H7 (cell line): ENCODE results near the gene ABCC10. TPM values are rescaled to one million over a fixed set of nuclear protein-coding genes. Genes with fewer than 3 reads are reported as not detected.

Experiments
- DNase-seq: peaks from one replicate; pipeline ENCODE4 v3.0.0; 2012
- H3K27me3 ChIP-seq: 2 replicates; pipeline ENCODE4 v1.6.0; 2011; ENCODE audit warnings: mild to moderate bottlenecking, low read length; ENCODE audit not compliant: control insufficient read depth, insufficient read depth
- H3K36me3 ChIP-seq: replicated peaks from 2 replicates; pipeline ENCODE4 v1.5.1; 2011; ENCODE audit warnings: low read length; ENCODE audit not compliant: control insufficient read depth, insufficient read depth
- H3K4me3 ChIP-seq: 2 replicates; pipeline ENCODE4 v1.5.1; 2011; ENCODE audit warnings: low read depth, mild to moderate bottlenecking, control low read depth, low read length, moderate library complexity; ENCODE audit not compliant: insufficient read depth
- total RNA-seq: library from RNA; depleted of rRNA; stranded (reverse); fragments of >200 nt; shearing (Covaris generic); gene quantifications from 2 replicates; pipeline ENCODE4 v1.2.3, GENCODE V29; 2014

The ABCC10 gene
- total RNA-seq, 1 experiment from 2014 or later: 18.4 TPM

DNA sequence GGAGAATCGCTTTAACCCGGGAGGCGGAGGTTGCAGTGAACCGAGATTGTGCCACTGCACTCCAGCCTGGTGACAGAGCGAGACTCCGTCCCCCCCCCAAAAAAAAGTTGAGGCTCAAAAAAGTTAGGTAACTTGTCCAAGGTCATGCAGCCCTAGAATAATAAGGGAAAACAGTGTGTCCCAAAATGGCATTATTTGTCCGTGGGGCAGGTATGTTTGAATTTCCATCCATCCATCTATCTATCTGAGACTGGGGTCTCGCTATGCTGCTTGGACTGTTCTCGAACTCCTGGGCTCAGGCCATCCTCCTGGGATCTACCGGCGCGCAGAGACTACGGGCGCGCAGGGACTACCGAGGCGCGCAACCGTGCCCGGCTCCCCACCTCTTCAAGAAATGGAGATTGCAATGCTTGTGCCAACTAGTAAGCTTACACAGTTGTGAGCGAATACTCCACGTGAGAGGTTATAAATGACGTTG is 374 bp upstream of the ABCC10 start:
- Histone ChIP-seq H3K4me3 (peak overlapping the region; percentile 92), H3K27me3 (no peaks in the 10 kb centered on the region), H3K36me3 (no peaks in the 10 kb centered on the region)
- DNase-seq: no peak

DNA sequence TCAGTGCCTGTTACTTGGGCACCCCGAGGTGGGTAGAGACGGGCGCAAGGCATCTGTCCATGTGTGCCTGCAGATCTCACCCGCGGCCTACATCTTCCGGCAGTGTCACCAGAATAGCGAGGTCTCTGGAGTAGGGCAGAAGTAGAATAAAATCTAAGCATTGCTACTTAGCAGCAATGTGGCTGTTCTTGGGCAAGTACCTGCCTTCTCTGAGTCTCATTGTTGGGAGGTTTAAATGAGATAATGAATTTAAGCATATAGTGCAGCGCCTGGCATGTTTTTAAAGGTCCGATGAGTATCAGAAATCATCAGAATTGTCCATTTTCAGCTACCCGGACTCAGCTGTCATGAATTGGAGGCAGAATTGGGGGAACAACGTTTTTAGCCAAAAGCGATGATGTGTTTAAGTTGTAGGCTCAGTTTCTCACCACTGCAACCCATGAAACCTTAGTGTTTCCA is 800 bp downstream of the ABCC10 start:
- H3K4me3 ChIP-seq: peak overlapping the region; percentile 92
- H3K27me3 ChIP-seq: no peaks in the 10 kb centered on the region
- DNase-seq: no peak
- no peaks in the 10 kb centered on the region for H3K36me3 ChIP-seq

DNA sequence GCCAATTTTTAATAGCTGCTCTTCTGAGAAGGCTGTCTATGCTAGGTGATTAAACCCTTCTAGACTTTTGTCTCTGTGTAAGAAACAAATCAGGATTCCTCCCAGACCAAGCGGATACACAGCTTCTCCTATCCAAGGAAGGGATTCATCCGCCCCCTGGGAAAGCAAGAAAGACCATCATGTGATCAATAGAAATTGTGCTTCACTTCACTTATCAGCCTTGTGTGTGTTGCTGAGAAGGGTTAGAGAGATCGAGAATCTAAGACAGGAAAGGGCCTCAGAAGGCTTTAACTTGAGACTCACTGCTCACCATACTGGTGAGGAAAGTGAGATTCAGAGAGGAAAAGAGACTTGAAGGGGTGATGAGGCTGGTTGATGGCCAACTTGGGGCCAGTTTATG is 1.5 kb downstream of the ABCC10 start:
- DNase-seq: peak; percentile 28
- no peak overlapping the region for H3K4me3 ChIP-seq

DNA sequence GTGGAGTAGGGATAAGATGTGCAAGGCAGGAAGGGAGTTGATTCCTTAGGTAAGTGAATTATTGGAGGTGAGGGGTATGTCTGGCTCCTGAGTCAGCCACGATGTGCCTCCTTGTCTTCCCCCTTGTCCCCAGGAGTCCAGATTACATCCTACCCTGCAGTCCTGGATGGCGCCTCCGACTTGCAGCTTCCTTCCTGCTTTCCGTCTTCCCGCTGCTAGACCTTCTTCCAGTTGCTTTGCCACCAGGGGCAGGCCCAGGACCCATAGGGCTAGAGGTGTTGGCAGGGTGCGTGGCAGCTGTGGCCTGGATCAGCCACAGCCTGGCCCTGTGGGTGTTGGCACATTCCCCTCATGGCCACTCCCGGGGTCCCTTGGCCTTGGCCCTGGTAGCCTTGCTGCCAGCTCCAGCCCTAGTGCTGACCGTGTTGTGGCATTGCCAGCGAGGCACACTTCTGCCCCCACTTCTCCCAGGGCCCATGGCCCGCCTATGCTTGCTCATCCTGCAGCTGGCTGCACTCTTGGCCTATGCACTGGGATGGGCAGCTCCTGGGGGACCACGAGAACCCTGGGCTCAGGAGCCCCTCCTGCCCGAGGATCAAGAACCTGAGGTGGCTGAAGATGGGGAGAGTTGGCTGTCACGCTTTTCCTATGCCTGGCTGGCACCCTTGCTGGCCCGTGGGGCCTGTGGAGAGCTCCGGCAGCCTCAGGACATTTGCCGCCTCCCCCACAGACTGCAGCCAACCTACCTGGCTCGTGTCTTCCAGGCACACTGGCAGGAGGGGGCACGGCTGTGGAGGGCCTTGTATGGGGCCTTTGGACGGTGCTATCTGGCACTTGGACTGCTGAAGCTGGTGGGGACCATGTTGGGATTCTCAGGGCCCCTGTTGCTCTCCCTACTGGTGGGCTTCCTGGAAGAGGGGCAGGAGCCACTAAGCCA is 4.9 kb downstream of the ABCC10 start:
- H3K36me3 ChIP-seq: no peaks in the 10 kb centered on the region
- H3K4me3 ChIP-seq: no peak overlapping the region
- no peak for DNase-seq
- no peaks in the 10 kb centered on the region for H3K27me3 ChIP-seq

More for the DNA sequence above, 1.5 kb downstream of the ABCC10 start:
- Histone ChIP-seq H3K27me3 (no peaks in the 10 kb centered on the region), H3K36me3 (no peaks in the 10 kb centered on the region)

DNA sequence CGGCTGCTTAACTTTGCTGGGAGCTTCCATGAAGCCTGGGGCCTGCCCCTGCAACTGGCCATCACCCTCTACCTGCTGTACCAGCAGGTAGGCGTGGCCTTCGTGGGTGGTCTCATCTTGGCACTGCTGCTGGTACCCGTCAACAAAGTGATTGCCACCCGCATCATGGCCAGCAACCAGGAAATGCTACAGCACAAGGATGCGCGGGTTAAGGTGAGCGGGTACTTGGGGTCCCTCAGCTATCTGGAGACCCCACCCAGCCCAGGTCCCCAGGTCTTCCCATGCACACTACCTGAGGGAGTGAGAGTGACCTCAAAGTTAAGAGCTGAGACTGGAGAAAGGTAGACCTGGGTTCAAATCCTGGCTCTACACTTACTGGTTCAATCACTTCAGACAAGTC is 5.8 kb downstream of the ABCC10 start:
- no peak overlapping the region for H3K4me3 ChIP-seq
- H3K27me3 ChIP-seq: no peaks in the 10 kb centered on the region
- H3K36me3 ChIP-seq: no peaks in the 10 kb centered on the region
- DNase-seq: no peak

DNA sequence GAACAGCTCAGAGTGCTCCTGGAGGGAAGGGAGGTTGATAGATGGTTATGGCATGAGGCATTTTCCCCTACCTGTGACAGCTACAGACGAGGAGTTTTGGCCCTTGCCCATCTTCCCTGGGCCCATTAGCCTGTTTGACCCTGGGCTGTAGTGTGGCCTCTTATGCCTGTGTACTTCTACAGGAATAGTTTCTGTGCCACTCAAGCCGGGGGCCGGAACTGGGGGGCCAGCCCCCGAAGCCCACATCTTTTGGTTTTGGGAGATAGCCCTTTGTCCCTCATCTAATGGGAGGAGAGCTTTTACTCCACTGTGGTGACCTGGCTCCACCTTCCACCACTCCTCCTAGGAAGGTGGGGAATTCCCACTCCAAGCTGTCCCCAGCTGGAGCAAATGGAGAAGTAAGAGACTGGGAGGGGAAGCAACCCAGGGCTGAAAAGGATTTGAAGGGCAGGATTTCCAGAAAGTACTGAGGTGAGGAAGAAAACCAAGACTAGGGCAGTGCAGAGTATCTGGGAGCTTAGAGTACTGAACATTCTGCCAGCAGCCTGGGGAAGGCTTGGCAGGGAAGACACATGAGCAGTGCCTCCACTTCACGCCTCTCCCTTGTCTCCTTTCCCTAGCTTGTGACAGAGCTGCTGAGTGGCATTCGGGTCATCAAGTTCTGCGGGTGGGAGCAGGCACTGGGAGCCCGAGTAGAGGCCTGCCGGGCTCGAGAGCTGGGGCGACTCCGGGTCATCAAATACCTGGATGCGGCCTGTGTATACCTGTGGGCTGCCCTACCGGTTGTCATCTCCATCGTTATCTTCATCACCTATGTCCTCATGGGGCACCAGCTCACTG is 6.9 kb downstream of the ABCC10 start:
- no peaks in the 10 kb centered on the region for H3K27me3 ChIP-seq

DNA sequence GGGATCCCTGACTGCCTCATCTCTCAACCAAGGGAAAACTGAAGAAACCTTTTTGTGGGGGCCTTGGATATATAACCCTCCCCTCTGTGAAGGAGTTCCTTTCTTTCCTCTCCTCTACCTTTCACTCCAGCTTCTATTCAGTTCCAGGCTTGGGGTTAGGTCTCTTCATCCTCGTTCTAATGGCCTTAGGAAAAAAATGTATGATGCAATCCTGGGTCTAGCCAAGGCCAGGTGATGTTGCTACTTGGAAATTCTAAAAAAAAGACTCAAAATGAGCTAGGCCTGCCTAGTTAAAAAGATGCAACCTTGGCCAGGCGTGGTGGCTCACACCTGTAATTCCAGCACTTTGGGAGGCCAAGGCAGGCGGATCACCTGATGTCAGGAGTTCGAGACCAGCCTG is 7.6 kb downstream of the ABCC10 start:
- no peak overlapping the region for H3K4me3 ChIP-seq
- DNase-seq: no peak
- H3K27me3 ChIP-seq: no peaks in the 10 kb centered on the region
- H3K36me3 ChIP-seq: no peaks in the 10 kb centered on the region

More for the DNA sequence above, 6.9 kb downstream of the ABCC10 start:
- DNase-seq: no peak
- Histone ChIP-seq H3K36me3 (no peaks in the 10 kb centered on the region), H3K4me3 (no peak overlapping the region)

DNA sequence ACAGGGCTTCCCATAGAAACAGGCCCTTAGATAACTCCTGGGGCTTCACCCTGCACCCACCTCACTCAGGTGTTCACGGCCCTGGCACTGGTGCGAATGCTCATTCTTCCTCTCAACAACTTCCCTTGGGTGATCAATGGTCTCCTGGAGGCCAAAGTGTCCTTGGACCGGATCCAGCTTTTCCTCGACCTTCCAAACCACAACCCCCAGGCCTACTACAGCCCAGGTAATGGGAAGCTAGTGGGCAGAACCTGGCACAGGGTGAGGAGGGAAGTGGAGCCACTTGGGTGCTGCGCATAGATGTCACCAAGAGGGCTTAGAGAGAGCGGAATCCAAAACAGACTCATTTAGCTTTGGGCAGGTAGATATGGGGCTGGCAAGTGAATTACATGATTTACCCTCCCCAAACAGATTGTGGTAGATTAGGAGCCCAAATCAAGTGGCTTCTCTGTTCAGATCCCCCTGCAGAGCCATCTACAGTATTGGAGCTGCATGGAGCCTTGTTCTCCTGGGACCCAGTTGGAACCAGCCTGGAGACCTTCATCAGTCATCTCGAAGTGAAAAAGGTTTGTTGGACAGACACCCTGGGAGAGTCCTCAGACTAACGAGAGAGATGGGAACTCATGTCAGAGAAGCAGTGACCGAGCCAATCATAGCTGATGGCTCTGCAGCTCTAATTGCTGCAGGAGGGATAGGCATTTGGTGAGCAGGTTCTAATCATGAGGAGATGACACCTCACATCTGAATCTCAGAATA is 8.5 kb downstream of the ABCC10 start:
- no peaks in the 10 kb centered on the region for H3K27me3 ChIP-seq
- H3K4me3 ChIP-seq: no peak overlapping the region
- no peak for DNase-seq
- H3K36me3 ChIP-seq: no peaks in the 10 kb centered on the region

DNA sequence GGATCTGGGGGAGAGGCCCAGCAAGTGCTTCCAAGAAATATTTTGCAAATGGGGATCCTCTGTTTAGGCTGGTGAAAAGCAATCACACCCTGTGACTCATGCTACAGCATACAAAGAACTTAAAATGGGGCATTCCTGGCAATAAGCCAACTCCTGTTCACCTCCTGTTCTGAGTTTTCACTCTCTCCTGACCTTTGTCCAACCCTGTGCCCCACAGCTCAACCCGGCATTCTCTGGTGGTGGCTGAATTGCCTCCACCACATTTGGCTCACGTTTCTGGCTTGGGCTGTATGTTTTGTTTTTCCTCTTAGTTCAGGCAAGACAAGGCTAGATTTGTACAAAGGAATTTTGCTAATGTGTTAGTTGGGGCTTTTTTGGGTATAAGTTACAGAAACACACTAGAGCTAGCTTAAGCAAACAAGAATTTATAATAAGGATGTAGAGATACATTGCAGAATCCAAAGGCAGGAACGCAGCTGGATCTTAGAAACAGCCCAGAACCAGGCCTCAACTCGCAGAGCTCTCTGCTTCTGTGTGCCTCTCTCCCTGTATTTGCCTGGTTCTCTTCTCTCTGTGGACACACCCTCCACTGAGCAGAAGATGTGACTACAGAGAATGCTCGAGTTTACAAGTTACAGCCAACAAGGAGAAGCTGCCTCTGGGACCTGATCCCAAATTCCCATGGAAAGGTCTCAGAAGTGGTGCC is 9.4 kb downstream of the ABCC10 start:
- no peak for DNase-seq
- no peaks in the 10 kb centered on the region; the same call in 1 of the 2 replicates for H3K36me3 ChIP-seq
- H3K27me3 ChIP-seq: no peaks in the 10 kb centered on the region
- no peak overlapping the region for H3K4me3 ChIP-seq

DNA sequence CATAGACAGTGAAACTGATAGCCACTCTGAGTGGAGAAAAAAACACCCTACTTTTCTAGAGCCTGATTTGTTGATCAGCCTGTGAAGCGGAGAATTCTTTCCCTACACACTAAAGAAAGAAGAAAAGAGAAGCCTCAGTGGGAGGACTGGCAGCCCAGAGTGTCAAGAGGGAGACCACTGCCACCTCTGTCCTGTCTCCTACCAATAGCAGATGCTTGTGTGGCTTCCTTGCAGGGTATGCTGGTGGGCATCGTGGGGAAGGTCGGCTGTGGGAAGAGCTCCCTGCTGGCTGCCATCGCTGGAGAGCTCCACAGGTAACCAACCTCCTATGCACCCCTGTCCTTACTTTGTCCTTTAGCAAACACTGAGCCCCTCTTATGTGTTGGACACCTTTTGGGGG is 10.4 kb downstream of the ABCC10 start:
- H3K4me3 ChIP-seq: no peak overlapping the region
- DNase-seq: no peak
- H3K36me3 ChIP-seq: no peaks in the 10 kb centered on the region; the same call in 1 of the 2 replicates
- no peaks in the 10 kb centered on the region for H3K27me3 ChIP-seq

DNA sequence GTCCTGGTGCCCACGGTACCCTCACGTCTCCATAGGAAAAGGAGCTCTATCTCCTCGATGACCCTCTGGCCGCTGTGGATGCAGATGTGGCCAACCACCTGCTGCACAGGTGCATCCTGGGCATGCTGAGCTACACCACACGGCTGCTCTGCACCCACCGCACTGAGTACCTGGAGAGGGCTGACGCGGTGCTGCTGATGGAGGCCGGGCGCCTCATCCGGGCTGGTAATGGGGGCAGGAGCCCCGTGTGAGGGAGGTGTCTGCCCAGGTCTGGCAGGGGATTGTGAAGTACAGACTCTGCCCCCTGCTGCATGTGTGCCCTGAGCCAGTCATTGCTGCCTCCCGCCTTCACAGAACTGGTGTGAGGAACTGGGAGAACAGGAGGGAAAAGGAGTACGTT is 15.6 kb downstream of the ABCC10 start:
- Histone ChIP-seq H3K27me3 (no peaks in the 10 kb centered on the region), H3K36me3 (peaks cover 8% of the 10 kb centered on the region), H3K4me3 (no peak overlapping the region)
- DNase-seq: peak; percentile 24

DNA sequence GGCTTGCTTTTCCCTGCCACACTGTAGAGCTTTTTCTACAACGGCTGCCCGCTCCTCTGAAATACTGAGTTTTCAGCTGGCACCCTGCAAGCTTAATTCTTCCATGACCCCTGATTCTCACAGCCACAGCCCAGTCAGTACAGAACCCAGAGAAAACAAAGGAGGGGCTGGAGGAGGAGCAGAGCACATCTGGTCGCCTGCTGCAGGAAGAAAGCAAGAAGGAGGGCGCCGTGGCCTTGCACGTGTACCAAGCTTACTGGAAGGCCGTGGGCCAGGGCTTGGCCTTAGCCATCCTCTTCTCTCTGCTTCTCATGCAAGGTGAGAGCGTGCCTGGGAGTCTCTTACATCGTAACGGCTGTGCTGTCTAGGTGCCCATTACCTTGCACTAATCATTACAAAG is 16.7 kb downstream of the ABCC10 start:
- no peak overlapping the region for H3K4me3 ChIP-seq
- H3K36me3 ChIP-seq: peaks cover 13% of the 10 kb centered on the region
- H3K27me3 ChIP-seq: no peaks in the 10 kb centered on the region
- peak; percentile 14 for DNase-seq

DNA sequence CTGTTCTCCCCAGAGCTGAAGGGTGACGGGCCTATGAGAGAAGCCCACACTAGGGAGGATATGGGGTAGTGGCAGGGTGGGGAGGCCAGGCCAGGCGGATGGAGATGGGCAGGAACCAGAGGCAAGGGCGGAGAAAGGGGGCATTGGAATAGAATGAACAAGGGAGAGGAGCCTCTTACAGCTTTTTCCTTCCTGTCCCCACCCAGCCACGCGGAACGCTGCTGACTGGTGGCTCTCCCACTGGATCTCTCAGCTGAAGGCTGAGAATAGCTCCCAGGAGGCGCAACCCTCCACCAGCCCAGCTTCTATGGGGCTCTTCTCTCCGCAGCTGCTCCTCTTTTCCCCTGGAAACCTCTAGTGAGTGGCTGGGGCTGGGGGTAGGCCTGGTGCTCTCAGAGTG is 17.2 kb downstream of the ABCC10 start:
- Histone ChIP-seq H3K36me3 (peaks cover 15% of the 10 kb centered on the region), H3K4me3 (no peak overlapping the region), H3K27me3 (no peaks in the 10 kb centered on the region)
- no peak for DNase-seq

DNA sequence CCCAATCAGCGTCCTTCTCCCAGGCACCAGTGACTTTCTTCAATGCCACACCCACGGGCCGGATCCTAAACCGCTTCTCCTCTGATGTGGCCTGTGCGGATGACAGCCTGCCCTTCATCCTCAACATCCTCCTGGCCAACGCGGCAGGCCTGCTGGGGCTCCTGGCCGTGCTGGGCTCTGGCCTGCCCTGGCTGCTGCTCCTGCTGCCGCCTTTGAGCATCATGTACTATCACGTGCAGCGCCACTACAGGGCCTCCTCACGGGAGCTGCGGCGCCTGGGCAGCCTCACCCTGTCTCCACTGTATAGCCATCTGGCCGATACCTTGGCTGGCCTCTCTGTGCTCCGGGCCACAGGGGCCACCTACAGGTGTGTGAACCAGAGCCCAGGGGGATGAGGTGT is 18.2 kb downstream of the ABCC10 start:
- no peaks in the 10 kb centered on the region for H3K27me3 ChIP-seq
- peaks cover 15% of the 10 kb centered on the region for H3K36me3 ChIP-seq
- no peak overlapping the region for H3K4me3 ChIP-seq
- DNase-seq: peak; percentile 40
